GM12875 (cell line): ENCODE results near the gene ATRNL1.

Experiments
- H3K4me3 ChIP-seq: one replicate; pipeline ENCODE4 v1.5.1; 2011; ENCODE audit warnings: low read depth, low read length, control low read depth
- CTCF ChIP-seq: IDR thresholded peaks from 2 replicates; pipeline ENCODE4 v1.5.1; 2011; ENCODE audit warnings: low read depth, mild to moderate bottlenecking, control low read depth, inconsistent platforms, low read length, moderate library complexity, borderline replicate concordance; ENCODE audit not compliant: insufficient read depth

The ATRNL1 gene

GRCh38 chr10:115771755-115772154 lies 678.6 kb downstream of the ATRNL1 start:
- no peak for TF ChIP-seq CTCF
- no peak overlapping the region for H3K4me3 ChIP-seq

- no peak overlapping the region for H3K4me3 ChIP-seq
- TF ChIP-seq CTCF, result no peak
Measured at GRCh38 chr10:115772606-115773005, 679.4 kb downstream of the ATRNL1 start.

GRCh38 chr10:115773832-115774231 lies 680.7 kb downstream of the ATRNL1 start:
- H3K4me3 ChIP-seq, result no peak overlapping the region
- TF ChIP-seq CTCF, result no peak

GRCh38 chr10:115774721-115775120 lies 681.6 kb downstream of the ATRNL1 start:
- no peak for TF ChIP-seq CTCF
- H3K4me3 ChIP-seq, result no peak overlapping the region

GRCh38 chr10:115777646-115778045 lies 684.5 kb downstream of the ATRNL1 start:
- H3K4me3 ChIP-seq, result no peak overlapping the region
- TF ChIP-seq CTCF, result no peak

- no peak overlapping the region for H3K4me3 ChIP-seq
Measured at GRCh38 chr10:115790220-115790619, 697.1 kb downstream of the ATRNL1 start.

GRCh38 chr10:115795964-115796363 lies 702.8 kb downstream of the ATRNL1 start:
- no peak for TF ChIP-seq CTCF
- no peak overlapping the region for H3K4me3 ChIP-seq

More at GRCh38 chr10:115790220-115790619, 697.1 kb downstream of the ATRNL1 start:
- no peak for TF ChIP-seq CTCF
